MM.1S (cell line): Measurements from ENCODE around the gene LONRF3.

Experiments used
- CTCF ChIP-seq: fragments of 300-600 bp; sonication (generic); IDR thresholded peaks from 2 replicates; pipeline ENCODE4 v1.5.1; 2016; ENCODE audit warnings: antibody characterized with exemption, low read length, mixed read lengths
- EZH2 ChIP-seq: fragments of 300-600 bp; sonication (generic); optimal IDR thresholded peaks from 2 replicates; pipeline ENCODE3; 2017; ENCODE audit warnings: low read depth, mild to moderate bottlenecking, antibody characterized with exemption, low read length, mixed read lengths
- EZH2phosphoT487 ChIP-seq: fragments of 300-600 bp; sonication (generic); IDR thresholded peaks from 2 replicates; pipeline ENCODE4 v1.6.1; 2018; ENCODE audit warnings: antibody characterized with exemption, low read length

GRCh38 chrX:118973389-118974087, 880 bp upstream of the LONRF3 start:
- TF ChIP-seq CTCF = no peak
- no peak for TF ChIP-seq EZH2phosphoT487
- no peak for TF ChIP-seq EZH2
